H1 (cell line): ENCODE results near the gene TOMM40L. TPM values are rescaled to one million over a fixed set of nuclear protein-coding genes. Genes with fewer than 3 reads are reported as not detected.

ENCODE experiments used
- CTCF ChIA-PET: fragments of 300-600 bp; sonication (Branson Sonifier 250); formaldehyde crosslinking; loops from one replicate; lab custom pipeline; 2021; ENCODE audit not compliant: partially characterized antibody; lab: Charles Lee
- POLR2A ChIA-PET: fragments of 300-600 bp; sonication (Branson Sonifier 250); formaldehyde crosslinking; loops from one replicate; lab custom pipeline; 2021; ENCODE audit warnings: inconsistent platforms; ENCODE audit not compliant: partially characterized antibody; lab: Charles Lee
- DNase-seq, 2 experiments: peaks; one replicate each; pipeline versions ENCODE4 v3.0.0 to v3.0.0-alpha.2; 2010 to 2022; ENCODE audit warnings: low spot score in 2 of 2, low read depth in 1 of 2, mixed read lengths in 1 of 2
- FAIRE-seq: peaks from 2 replicates; lab custom pipeline; 2011; peaks lifted over from hg19 to GRCh38; lab: Jason Lieb, UNC
- H2AFZ ChIP-seq: 2 replicates; pipeline ENCODE4 v1.8.1; 2012; ENCODE audit warnings: low read length, inconsistent platforms
- H2AK5ac ChIP-seq: 2 replicates; pipeline ENCODE4 v1.6.1; 2013; ENCODE audit warnings: low read depth, low read length
- H2BK120ac ChIP-seq: replicated peaks from 2 replicates; pipeline ENCODE3; 2013; ENCODE audit warnings: low read depth, low read length, inconsistent platforms
- H2BK12ac ChIP-seq: 2 replicates; pipeline ENCODE4 v1.6.1; 2013; ENCODE audit warnings: low read depth, low read length
- H2BK15ac ChIP-seq: 2 replicates; pipeline ENCODE4 v1.6.1; 2013; ENCODE audit warnings: low read length
- H2BK20ac ChIP-seq: 2 replicates; pipeline ENCODE4 v1.6.1; 2013; ENCODE audit warnings: low read length
- H2BK5ac ChIP-seq: 2 replicates; pipeline ENCODE4 v1.6.1; 2013; ENCODE audit warnings: low read depth, low read length
- H3K14ac ChIP-seq: 2 replicates; pipeline ENCODE4 v1.6.1; 2013; ENCODE audit warnings: inconsistent platforms; ENCODE audit not compliant: insufficient read length
- H3K18ac ChIP-seq: 2 replicates; pipeline ENCODE4 v1.6.1; 2013; ENCODE audit warnings: low read length; ENCODE audit errors: extremely low read depth
- H3K23ac ChIP-seq: 2 replicates; pipeline ENCODE4 v1.6.1; 2013; ENCODE audit warnings: inconsistent platforms; ENCODE audit not compliant: insufficient read length
- H3K23me2 ChIP-seq: 2 replicates; pipeline ENCODE4 v1.6.1; 2013; ENCODE audit warnings: low read depth, low read length
- H3K27ac ChIP-seq: 2 replicates; pipeline ENCODE4 v1.6.1; 2011; ENCODE audit warnings: low read depth, low read length, inconsistent platforms
- H3K27me3 ChIP-seq, 4 experiments: replicated peaks in 1 of 4; 1 replicate in 1 of 4; 2 replicates in 3 of 4; pipeline versions ENCODE4 v1.6.1 to v1.8.1; 2011 to 2013; ENCODE audit warnings: low read length in 3 of 4, mild to moderate bottlenecking in 3 of 4, inconsistent platforms in 2 of 4, mixed read lengths in 2 of 4, moderate library complexity in 1 of 4; ENCODE audit not compliant: control insufficient read depth in 3 of 4, insufficient read depth in 3 of 4; ENCODE audit errors: extremely low read depth in 1 of 4
- H3K36me3 ChIP-seq, 4 experiments: 2 replicates each; pipeline versions ENCODE4 v1.6.1 to v1.8.1; 2011 to 2013; ENCODE audit warnings: mild to moderate bottlenecking in 4 of 4, low read length in 3 of 4, moderate library complexity in 2 of 4, control low read depth in 1 of 4, inconsistent platforms in 1 of 4; ENCODE audit not compliant: insufficient read depth in 4 of 4, control insufficient read depth in 2 of 4
- H3K4ac ChIP-seq: replicated peaks from 2 replicates; pipeline ENCODE3; 2013; ENCODE audit warnings: low read length, low read depth, mixed read lengths, inconsistent platforms; ENCODE audit not compliant: insufficient read length
- H3K4me1 ChIP-seq, 4 experiments: replicated peaks in 1 of 4; 1 replicate in 1 of 4; 2 replicates in 3 of 4; pipeline versions ENCODE4 v1.6.1 to v1.8.1; 2011 to 2013; ENCODE audit warnings: low read length in 3 of 4, inconsistent platforms in 2 of 4, mixed read lengths in 1 of 4; ENCODE audit not compliant: insufficient read depth in 4 of 4, control insufficient read depth in 3 of 4
- H3K4me2 ChIP-seq, 2 experiments: 2 replicates each; pipeline versions ENCODE4 v1.6.1 to v1.8.1; 2011 to 2013; ENCODE audit warnings: low read depth in 2 of 2, low read length in 2 of 2, control low read depth in 1 of 2, inconsistent platforms in 1 of 2, mild to moderate bottlenecking in 1 of 2; ENCODE audit not compliant: insufficient read depth in 1 of 2
- H3K4me3 ChIP-seq, 4 experiments: fragments of 200-600, 300-600 bp in 1 of 4; sonication (generic), shearing (Covaris generic), sonication (Bioruptor Twin) in 1 of 4; 2 replicates each; pipeline versions ENCODE4 v1.5.1 to v1.8.1; 2011 to 2016; ENCODE audit warnings: low read length in 4 of 4, low read depth in 3 of 4, control low read depth in 2 of 4, inconsistent platforms in 2 of 4, mild to moderate bottlenecking in 2 of 4, mixed read lengths in 1 of 4, moderate library complexity in 1 of 4; ENCODE audit not compliant: insufficient read depth in 2 of 4; ENCODE audit errors: extremely low read depth in 1 of 4
- H3K56ac ChIP-seq: replicated peaks from 2 replicates; pipeline ENCODE3; 2013; ENCODE audit warnings: low read depth, mild to moderate bottlenecking, mixed read lengths, low read length, inconsistent platforms; ENCODE audit not compliant: insufficient read length
- H3K79me1 ChIP-seq: 2 replicates; pipeline ENCODE4 v1.6.1; 2013; ENCODE audit warnings: low read depth, low read length, control low read depth
- H3K79me2 ChIP-seq, 2 experiments: 2 replicates each; pipeline versions ENCODE4 v1.6.1 to v1.8.1; 2012 to 2013; ENCODE audit warnings: low read length in 2 of 2, mild to moderate bottlenecking in 2 of 2, inconsistent platforms in 1 of 2; ENCODE audit not compliant: insufficient read depth in 2 of 2, control insufficient read depth in 1 of 2
- H3K9ac ChIP-seq, 4 experiments: replicated peaks in 1 of 4; 1 replicate in 1 of 4; 2 replicates in 3 of 4; pipeline versions ENCODE4 v1.6.1 to v1.8.1; 2011 to 2013; ENCODE audit warnings: low read depth in 3 of 4, low read length in 3 of 4, control low read depth in 2 of 4, mild to moderate bottlenecking in 2 of 4, moderate library complexity in 2 of 4, inconsistent platforms in 1 of 4; ENCODE audit errors: extremely low read depth in 1 of 4
- H3K9me3 ChIP-seq, 2 experiments: 2 replicates each; pipeline versions ENCODE4 v1.6.1 to v1.8.1; 2012 to 2013; ENCODE audit warnings: mild to moderate bottlenecking in 2 of 2, moderate library complexity in 2 of 2, control low read depth in 1 of 2, inconsistent platforms in 1 of 2, low read depth in 1 of 2, low read length in 1 of 2, mixed read lengths in 1 of 2; ENCODE audit not compliant: insufficient read depth in 2 of 2
- H4K20me1 ChIP-seq, 2 experiments: replicated peaks in 1 of 2; 2 replicates each; pipeline versions ENCODE3 to v1.8.1; 2011 to 2013; ENCODE audit warnings: inconsistent platforms in 2 of 2, low read length in 2 of 2, mild to moderate bottlenecking in 1 of 2; ENCODE audit not compliant: insufficient read depth in 2 of 2, control insufficient read depth in 1 of 2
- H4K5ac ChIP-seq: 2 replicates; pipeline ENCODE4 v1.6.1; 2013; ENCODE audit warnings: low read length, low read depth, mixed read lengths, inconsistent platforms; ENCODE audit not compliant: insufficient read length
- H4K8ac ChIP-seq: 2 replicates; pipeline ENCODE4 v1.8.0; 2013; ENCODE audit warnings: mild to moderate bottlenecking, moderate library complexity, low read length, inconsistent platforms; ENCODE audit not compliant: insufficient read depth; ENCODE audit errors: extremely low read depth
- H4K91ac ChIP-seq: replicated peaks from 2 replicates; pipeline ENCODE3; 2013; ENCODE audit warnings: low read length, mixed read lengths, inconsistent platforms; ENCODE audit not compliant: insufficient read length
- CEBPB ChIP-seq: IDR thresholded peaks from 2 replicates; pipeline ENCODE4 v1.6.1; 2012; ENCODE audit warnings: low read depth, low read length
- EGR1 ChIP-seq: IDR thresholded peaks from 2 replicates; pipeline ENCODE4 v1.6.1; 2011; ENCODE audit warnings: low read depth, low read length, borderline replicate concordance
- HDAC2 ChIP-seq, 2 experiments: fragments of 300-600 bp in 1 of 2; sonication (generic) in 1 of 2; IDR thresholded peaks; 2 replicates each; pipeline ENCODE4 v1.6.1; 2011 to 2012; ENCODE audit warnings: low read depth in 2 of 2, low read length in 2 of 2, mild to moderate bottlenecking in 2 of 2, moderate library complexity in 2 of 2, borderline replicate concordance in 1 of 2, inconsistent platforms in 1 of 2
- KDM5A ChIP-seq: fragments of 200-600 bp; IDR thresholded peaks from 2 replicates; pipeline ENCODE4 v1.7.1; 2012; ENCODE audit warnings: mild to moderate bottlenecking, low read length, inconsistent platforms, mixed read lengths
- SP4 ChIP-seq: IDR thresholded peaks from 2 replicates; pipeline ENCODE4 v1.6.1; 2012; ENCODE audit warnings: low read length, inconsistent platforms
- WGBS, 2 experiments: shearing (Covaris generic) in 1 of 2; methylation state at CpG; one replicate each; pipeline versions ENCODE4 v1.1.6 to v1.1.7; 2013 to 2015; ENCODE audit warnings: low lambda C conversion rate in 2 of 2, mixed read lengths in 2 of 2, inconsistent platforms in 1 of 2, low coverage in 1 of 2, missing lambda C conversion rate in 1 of 2; ENCODE audit not compliant: insufficient replicate concordance in 2 of 2, insufficient coverage in 1 of 2, insufficient read length in 1 of 2; ENCODE audit errors: extremely low coverage in 1 of 2, missing lambda C conversion rate in 1 of 2; 5-methylcytosine and 5-hydroxymethylcytosine counted together
- polyA plus RNA-seq, 7 experiments: library from polyadenylated mRNA; depleted of rRNA in 3 of 7; stranded (reverse) in 5 of 7; unstranded in 2 of 7; fragments of >200 nt in 5 of 7; fragments of 200-250 nt in 2 of 7; gene quantifications; 1 replicate in 5 of 7; 2 replicates in 1 of 7; 4 replicates in 1 of 7; pipeline versions ENCODE4 v1.2.1 to v1.2.3, GENCODE V29; 2011 to 2013; ENCODE audit warnings: missing spikeins in 2 of 7, mixed read lengths in 2 of 7
- total RNA-seq: library from RNA; stranded (reverse); fragmentation: NEBNext Ultra II Directional; extraction: Animal tissue kit (Norgen Biotek cat#: 25700); gene quantifications from 2 replicates; pipeline ENCODE4 v1.2.1, GENCODE V29; 2021

TOMM40L gene
- total and polyA plus RNA-seq, 2 of the 8 experiments (the other 6 are each of a cell fraction or from before 2014, with no cell fraction given): 11.4 to 15.0 TPM

- H3K4me2 ChIP-seq: no peak overlapping the region
- CTCF ChIA-PET: interaction anchor here (0.8 to 6.1 kb wide), 20 partner anchors 10 to 190 kb away, joined by 3 to 67 read pairs (median 6); partner anchors contain the start of genes APOA2, B4GALT3, FCER1G and NDUFS2
- DNase-seq: no peak
- TF ChIP-seq KDM5A (no peak), CEBPB (no peak), SP4 (no peak), HDAC2 (IDR thresholded peaks at IDR 0.05; ENCODE audit: borderline replicate concordance in 1 of 2, low read depth in 2 of 2, low read length in 2 of 2) (no peak), EGR1 (no peak)
These were observed 34.8 kb upstream of the TOMM40L start for GRCh38 chr1:161190962-161191521.

More at GRCh38 chr1:161190962-161191521, 34.8 kb upstream of the TOMM40L start:
- no peak for FAIRE-seq
- H3K23ac ChIP-seq: no peak overlapping the region
- no peak overlapping the region for H3K4me3 ChIP-seq
- no peak overlapping the region for H2BK15ac ChIP-seq
- H2BK120ac ChIP-seq: no peak overlapping the region
- H4K8ac ChIP-seq: no peak overlapping the region
- no peaks in the 10 kb centered on the region; a peak in 2 of 7 replicates for H3K4me1 ChIP-seq
- no peak overlapping the region for H2BK12ac ChIP-seq
- no peaks in the 10 kb centered on the region for H3K9me3 ChIP-seq
- no peak overlapping the region for H2AK5ac ChIP-seq
- H3K27me3 ChIP-seq: no peaks in the 10 kb centered on the region; a peak in 1 of 7 replicates
- no peak overlapping the region for H4K91ac ChIP-seq
- no peak overlapping the region for H3K27ac ChIP-seq
- no peak overlapping the region for H3K14ac ChIP-seq
- no peak overlapping the region for H3K18ac ChIP-seq
- no peak overlapping the region for H2AFZ ChIP-seq
- no peak overlapping the region for H2BK5ac ChIP-seq
- no peaks in the 10 kb centered on the region for H3K23me2 ChIP-seq
- H3K9ac ChIP-seq: no peak overlapping the region
- no peaks in the 10 kb centered on the region for H4K20me1 ChIP-seq
- H2BK20ac ChIP-seq: no peak overlapping the region
- H4K5ac ChIP-seq: no peak overlapping the region
- peaks cover 4 to 13% (median 10%) of the 10 kb centered on the region in 4 experiments; a peak in 5 of 8 replicates for H3K36me3 ChIP-seq
- 87% methylated on average over 17 of the region's 22 CpGs; no CpG with 5 or more reads in 1 of the 2 experiments for WGBS, 2 experiments
- no peaks in the 10 kb centered on the region for H3K79me2 ChIP-seq
- POLR2A ChIA-PET: interaction anchor here (1.1 to 4.6 kb wide), 5 partner anchors 8 to 123 kb away, joined by 3 to 45 read pairs (median 4); partner anchors contain the start of genes B4GALT3 and NDUFS2
- no peak overlapping the region for H3K56ac ChIP-seq
- H3K4ac ChIP-seq: no peak overlapping the region
- H3K79me1 ChIP-seq: no peaks in the 10 kb centered on the region
